Panc1 (cell line): Measurements from ENCODE around the gene SHB. TPM values are rescaled to one million over a fixed set of nuclear protein-coding genes. Genes with fewer than 3 reads are reported as not detected.

ENCODE experiments used
- ATAC-seq: fragments of 200-7000 bp; cut with Tn5 transposase; 2 replicates; pipeline ENCODE4 v1.9.1; 2020; ENCODE audit warnings: mild to moderate bottlenecking, moderate library complexity
- BruUV-seq: library from RNA; stranded (reverse); fragments of 400-500 nt; replicated peaks from 2 replicates; lab custom pipeline; 2021; lab: Mats Ljungman, UMichigan
- CTCF ChIA-PET: fragments of 300-600 bp; sonication (Branson Sonifier 250); formaldehyde crosslinking; loops from one replicate; lab custom pipeline; 2022; ENCODE audit warnings: antibody characterized with exemption; lab: Charles Lee
- POLR2A ChIA-PET: fragments of 300-600 bp; sonication (Branson Sonifier 250); formaldehyde crosslinking; loops from one replicate; lab custom pipeline; 2022; ENCODE audit warnings: antibody characterized with exemption; lab: Charles Lee
- DNase-seq: peaks from one replicate; pipeline ENCODE4 v3.0.0-alpha.2; 2010; ENCODE audit warnings: low read depth, low spot score
- H3K27ac ChIP-seq: 2 replicates; pipeline ENCODE4 v1.5.1; 2011; ENCODE audit warnings: mild to moderate bottlenecking, low read length, inconsistent platforms
- H3K27me3 ChIP-seq: fragments of 200-500 bp; sonication (Bioruptor generic); 2 replicates; pipeline ENCODE4 v1.6.0; 2014; ENCODE audit warnings: low read length, inconsistent platforms; ENCODE audit not compliant: control insufficient read depth, insufficient read depth
- H3K36me3 ChIP-seq: fragments of 200-500 bp; sonication (Bioruptor generic); 2 replicates; pipeline ENCODE4 v1.5.1; 2014; ENCODE audit warnings: inconsistent platforms, mild to moderate bottlenecking, low read length, moderate library complexity; ENCODE audit not compliant: control insufficient read depth, insufficient read depth
- H3K4me1 ChIP-seq: 2 replicates; pipeline ENCODE4 v1.5.1; 2011; ENCODE audit warnings: inconsistent platforms, mild to moderate bottlenecking, low read length, moderate library complexity; ENCODE audit not compliant: control insufficient read depth, insufficient read depth
- H3K4me3 ChIP-seq, 2 experiments: 2 replicates each; pipeline ENCODE4 v1.5.1; 2011 to 2012; ENCODE audit warnings: low read depth in 2 of 2, low read length in 2 of 2, mild to moderate bottlenecking in 2 of 2, inconsistent platforms in 1 of 2, moderate library complexity in 1 of 2
- H3K9me3 ChIP-seq: fragments of 200-500 bp; sonication (Bioruptor generic); 2 replicates; pipeline ENCODE4 v1.5.1; 2014; ENCODE audit warnings: low read depth, mild to moderate bottlenecking, inconsistent platforms, low read length, moderate library complexity; ENCODE audit not compliant: control insufficient read depth, insufficient read depth
- CTCF ChIP-seq: fragments of 450-650 bp; IDR thresholded peaks from 2 replicates; pipeline ENCODE4 v1.5.1; 2017; ENCODE audit warnings: mild to moderate bottlenecking
- POLR2AphosphoS5 ChIP-seq: IDR thresholded peaks from 2 replicates; pipeline ENCODE4 v1.6.1; 2012; ENCODE audit warnings: mild to moderate bottlenecking, low read depth, low read length, moderate library complexity
- REST ChIP-seq, 2 experiments: IDR thresholded peaks; 2 replicates each; pipeline ENCODE4 v1.6.1; 2011 to 2012; ENCODE audit warnings: low read depth in 2 of 2, control low read depth in 1 of 2, low read length in 1 of 2, mild to moderate bottlenecking in 1 of 2, moderate library complexity in 1 of 2; ENCODE audit not compliant: insufficient read depth in 1 of 2
- SIN3A ChIP-seq: IDR thresholded peaks from 2 replicates; pipeline ENCODE4 v1.6.1; 2012; ENCODE audit warnings: low read depth, mild to moderate bottlenecking, low read length, moderate library complexity, borderline replicate concordance; ENCODE audit not compliant: insufficient read depth
- TCF7L2 ChIP-seq: IDR thresholded peaks from 2 replicates; pipeline ENCODE4 v1.6.1; 2011; ENCODE audit warnings: mild to moderate bottlenecking, low read depth, low read length, inconsistent platforms
- in situ Hi-C: cut with HindIII; loops from 2 replicates; pipeline ENCODE4 v1.10.0; 2016; ENCODE audit warnings: low sequenced_read_pairs, low pct_unique_long_range_greater_than_20kb
- intact Hi-C: fragments of 100-400 bp; cut with micrococcal nuclease; formaldehyde crosslinking; loops from one replicate; pipeline ENCODE4 v1.10.0; 2022; ENCODE audit not compliant: unreplicated experiment
- total RNA-seq: library from RNA; stranded (reverse); gene quantifications from one replicate; pipeline ENCODE4 v1.2.1, GENCODE V29; 2021; ENCODE audit not compliant: unreplicated experiment

SHB gene
- total RNA-seq, 1 experiment from 2014 or later, result 59.9 TPM

GRCh38 chr9:38075272-38075671 lies 6.2 kb upstream of the SHB start:
- H3K9me3 ChIP-seq, result no peaks in the 10 kb centered on the region
- in situ Hi-C loops, result no loop called here
- DNase-seq (no peak), ATAC-seq (no peak)
- TF ChIP-seq REST (IDR thresholded peaks at IDR 0.05; ENCODE audit: insufficient read depth in 1 of 2, low read depth in 2 of 2, low read length in 1 of 2), result no peak
- no peak for TF ChIP-seq POLR2AphosphoS5
- TF ChIP-seq TCF7L2, result no peak
- TF ChIP-seq CTCF, result no peak
- no peak for TF ChIP-seq SIN3A
- ChIA-PET CTCF (no interaction called here), POLR2A (interaction anchor here (0.6 kb wide), 1 partner anchor 714 kb away, joined by 13 read pairs; no protein-coding TSS in a partner anchor)
- no peaks in the 10 kb centered on the region for H3K27me3 ChIP-seq
- intact Hi-C loops, result no loop called here
- no TSS peak for BruUV-seq
- no peak overlapping the region for H3K4me3 ChIP-seq
- H3K36me3 ChIP-seq, result no peaks in the 10 kb centered on the region
- no peak overlapping the region for H3K27ac ChIP-seq
- peaks cover 5% of the 10 kb centered on the region for H3K4me1 ChIP-seq

GRCh38 chr9:38074441-38074961 lies 5.5 kb upstream of the SHB start:
- no peaks in the 10 kb centered on the region for H3K27me3 ChIP-seq
- no peak for DNase-seq
- no peak overlapping the region for H3K27ac ChIP-seq
- no TSS peak for BruUV-seq
- no peak for ATAC-seq
- ChIA-PET CTCF (no interaction called here), POLR2A (interaction anchor here (0.6 kb wide), 1 partner anchor 713 kb away, joined by 13 read pairs; no protein-coding TSS in a partner anchor)
- no peaks in the 10 kb centered on the region for H3K36me3 ChIP-seq
- TF ChIP-seq CTCF (no peak), TCF7L2 (no peak)
- intact Hi-C loops, result no loop called here
- in situ Hi-C loops, result no loop called here
- H3K4me1 ChIP-seq, result peaks cover 5% of the 10 kb centered on the region
- no peaks in the 10 kb centered on the region for H3K9me3 ChIP-seq
- H3K4me3 ChIP-seq, result no peak overlapping the region
